HepG2 (cell line): ENCODE data around the gene ABCC5. TPM values are rescaled to one million over a fixed set of nuclear protein-coding genes. Genes with fewer than 3 reads are reported as not detected.

Experiments used
- BRD4 ChIP-seq: sonication (generic); formaldehyde crosslinking; IDR thresholded peaks from 2 replicates; pipeline ENCODE4 v1.4.0; 2020; ENCODE audit warnings: missing genetic modification reagents
- CCAR2 ChIP-seq: fragments of 200-400 bp; formaldehyde crosslinking; optimal IDR thresholded peaks from 2 replicates; pipeline ENCODE3; 2018; ENCODE audit warnings: low read depth, mild to moderate bottlenecking, low read length, moderate library complexity
- GZF1 ChIP-seq: sonication (generic); formaldehyde crosslinking; IDR thresholded peaks from 2 replicates; pipeline ENCODE4 v1.5.1; 2020; ENCODE audit warnings: mild to moderate bottlenecking, missing genetic modification reagents
- KDM4B ChIP-seq: sonication (generic); formaldehyde crosslinking; IDR thresholded peaks from 2 replicates; pipeline ENCODE4 v1.4.0; 2020; ENCODE audit warnings: missing genetic modification reagents
- MAZ ChIP-seq, 2 experiments: sonication (generic) in 1 of 2; formaldehyde crosslinking in 1 of 2; IDR thresholded peaks; 2 replicates each; pipeline versions ENCODE4 v1.5.0 to v1.6.1; 2012 to 2020; ENCODE audit warnings: low read depth in 2 of 2, mild to moderate bottlenecking in 2 of 2, borderline replicate concordance in 1 of 2, improper control_type of control experiment in 1 of 2, low read length in 1 of 2, missing genetic modification reagents in 1 of 2, moderate library complexity in 1 of 2
- MED1 ChIP-seq: sonication (generic); formaldehyde crosslinking; IDR thresholded peaks from 2 replicates; pipeline ENCODE4 v1.4.0; 2020; ENCODE audit warnings: missing genetic modification reagents
- REPIN1 ChIP-seq: sonication (generic); formaldehyde crosslinking; IDR thresholded peaks from 2 replicates; pipeline ENCODE4 v1.8.0; 2022; ENCODE audit warnings: missing genetic modification reagents, low read depth, mild to moderate bottlenecking, borderline replicate concordance
- SP5 ChIP-seq: IDR thresholded peaks from 2 replicates; pipeline ENCODE4 v1.6.1; 2016; ENCODE audit warnings: low read depth, borderline replicate concordance
- TBP ChIP-seq: sonication (generic); formaldehyde crosslinking; IDR thresholded peaks from 2 replicates; pipeline ENCODE4 v1.5.0; 2020; ENCODE audit warnings: missing genetic modification reagents
- TBX2 ChIP-seq: sonication (generic); formaldehyde crosslinking; IDR thresholded peaks from 2 replicates; pipeline ENCODE4 v1.5.0; 2020; ENCODE audit warnings: missing genetic modification reagents, mild to moderate bottlenecking, borderline replicate concordance
- ZMYM4 ChIP-seq: sonication (generic); formaldehyde crosslinking; IDR thresholded peaks from 2 replicates; pipeline ENCODE4 v1.8.1; 2023; ENCODE audit warnings: mild to moderate bottlenecking, missing genetic modification reagents
- ZNF777 ChIP-seq: sonication (generic); formaldehyde crosslinking; IDR thresholded peaks from 2 replicates; pipeline ENCODE4 v1.4.0; 2020; ENCODE audit warnings: missing genetic modification reagents
- polyA plus RNA-seq, 8 experiments: library from polyadenylated mRNA; depleted of rRNA in 3 of 8; stranded (reverse) in 7 of 8; unstranded in 1 of 8; fragments of >200 nt; fragmentation: Illumina TruSeq in 4 of 8; extraction: Trizol in 4 of 8; gene quantifications; 2 replicates each; pipeline versions ENCODE4 v1.2.1 to v1.2.3, GENCODE V29; 2011 to 2016; ENCODE audit warnings: low read depth in 4 of 8, missing spikeins in 1 of 8, mixed read lengths in 1 of 8; ENCODE audit not compliant: insufficient read depth in 1 of 8
- total RNA-seq, 5 experiments: library from RNA; depleted of rRNA; stranded (reverse); fragments of >200 nt; fragmentation: Illumina TruSeq; extraction: Trizol; gene quantifications; 2 replicates each; pipeline ENCODE4 v1.2.3, GENCODE V29; 2016; ENCODE audit warnings: low read depth in 1 of 5
- TF ChIP-seq, protein P1 (sequence below): sonication (generic); formaldehyde crosslinking; IDR thresholded peaks from 2 replicates; pipeline ENCODE4 v1.5.0; 2020; ENCODE audit warnings: mild to moderate bottlenecking, missing genetic modification reagents, borderline replicate concordance
- TF ChIP-seq, protein P2 (sequence below): sonication (generic); formaldehyde crosslinking; conservative IDR thresholded peaks from 2 replicates; pipeline ENCODE4 v1.4.0; 2020; ENCODE audit warnings: mild to moderate bottlenecking, missing genetic modification reagents, moderate library complexity
- TF ChIP-seq, protein P3 (sequence below): sonication (generic); formaldehyde crosslinking; IDR thresholded peaks from 2 replicates; pipeline ENCODE4 v1.8.0; 2022; ENCODE audit warnings: mild to moderate bottlenecking, missing genetic modification reagents; ENCODE audit not compliant: insufficient replicate concordance
- TF ChIP-seq, protein P4 (sequence below): IDR thresholded peaks from 2 replicates; pipeline ENCODE4 v1.6.1; 2016; ENCODE audit warnings: low read depth

The ABCC5 gene
- total and polyA plus RNA-seq, 2 of the 13 experiments (the other 11 are each of a cell fraction or from before 2014, with no cell fraction given), result 12.5 to 12.7 TPM

DNA sequence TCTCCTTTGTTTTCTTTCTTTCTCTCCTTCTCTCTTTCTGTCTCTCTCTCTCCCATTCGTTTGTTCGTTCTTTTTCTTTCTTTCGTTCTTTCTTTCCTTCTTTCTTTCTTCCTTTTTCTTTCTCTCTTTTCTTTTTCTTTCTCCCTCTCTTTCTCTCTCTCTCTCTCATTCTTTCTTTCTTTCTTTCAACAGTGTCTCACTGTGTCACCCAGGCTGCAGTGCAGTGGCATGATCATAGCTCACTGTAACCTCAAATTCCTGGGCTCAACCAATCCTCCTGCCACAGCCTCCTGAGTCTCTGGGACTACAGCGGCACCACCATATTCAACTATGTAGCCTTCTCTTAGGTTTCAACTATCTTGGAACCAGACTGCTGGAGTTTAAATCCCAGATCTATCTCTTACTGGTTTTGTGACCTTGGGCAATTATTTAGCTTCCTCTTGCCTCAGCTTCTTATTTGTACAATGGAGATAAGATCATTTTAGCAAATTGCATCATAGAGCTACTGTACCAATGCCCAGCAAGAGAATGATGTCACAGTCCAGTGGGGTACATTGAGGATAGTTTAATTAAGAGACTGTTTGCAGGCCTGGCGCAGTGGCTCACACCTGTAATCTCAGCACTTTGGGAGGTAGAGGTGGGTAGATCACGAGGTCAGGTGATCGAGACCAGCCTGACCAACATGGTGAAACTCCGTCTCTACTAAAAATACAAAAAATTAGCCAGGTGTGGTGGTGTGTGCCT, 105.7 kb downstream of the ABCC5 start (continued):
- TF ChIP-seq, protein P1, sequence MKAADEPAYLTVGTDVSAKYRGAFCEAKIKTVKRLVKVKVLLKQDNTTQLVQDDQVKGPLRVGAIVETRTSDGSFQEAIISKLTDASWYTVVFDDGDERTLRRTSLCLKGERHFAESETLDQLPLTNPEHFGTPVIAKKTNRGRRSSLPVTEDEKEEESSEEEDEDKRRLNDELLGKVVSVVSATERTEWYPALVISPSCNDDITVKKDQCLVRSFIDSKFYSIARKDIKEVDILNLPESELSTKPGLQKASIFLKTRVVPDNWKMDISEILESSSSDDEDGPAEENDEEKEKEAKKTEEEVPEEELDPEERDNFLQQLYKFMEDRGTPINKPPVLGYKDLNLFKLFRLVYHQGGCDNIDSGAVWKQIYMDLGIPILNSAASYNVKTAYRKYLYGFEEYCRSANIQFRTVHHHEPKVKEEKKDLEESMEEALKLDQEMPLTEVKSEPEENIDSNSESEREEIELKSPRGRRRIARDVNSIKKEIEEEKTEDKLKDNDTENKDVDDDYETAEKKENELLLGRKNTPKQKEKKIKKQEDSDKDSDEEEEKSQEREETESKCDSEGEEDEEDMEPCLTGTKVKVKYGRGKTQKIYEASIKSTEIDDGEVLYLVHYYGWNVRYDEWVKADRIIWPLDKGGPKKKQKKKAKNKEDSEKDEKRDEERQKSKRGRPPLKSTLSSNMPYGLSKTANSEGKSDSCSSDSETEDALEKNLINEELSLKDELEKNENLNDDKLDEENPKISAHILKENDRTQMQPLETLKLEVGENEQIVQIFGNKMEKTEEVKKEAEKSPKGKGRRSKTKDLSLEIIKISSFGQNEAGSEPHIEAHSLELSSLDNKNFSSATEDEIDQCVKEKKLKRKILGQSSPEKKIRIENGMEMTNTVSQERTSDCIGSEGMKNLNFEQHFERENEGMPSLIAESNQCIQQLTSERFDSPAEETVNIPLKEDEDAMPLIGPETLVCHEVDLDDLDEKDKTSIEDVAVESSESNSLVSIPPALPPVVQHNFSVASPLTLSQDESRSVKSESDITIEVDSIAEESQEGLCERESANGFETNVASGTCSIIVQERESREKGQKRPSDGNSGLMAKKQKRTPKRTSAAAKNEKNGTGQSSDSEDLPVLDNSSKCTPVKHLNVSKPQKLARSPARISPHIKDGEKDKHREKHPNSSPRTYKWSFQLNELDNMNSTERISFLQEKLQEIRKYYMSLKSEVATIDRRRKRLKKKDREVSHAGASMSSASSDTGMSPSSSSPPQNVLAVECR (CRISPR knock-in tag), result peak; percentile 34; the same call in 1 of the 2 replicates
- no peak for TF ChIP-seq KDM4B (CRISPR knock-in tag)
- TF ChIP-seq, protein P2, sequence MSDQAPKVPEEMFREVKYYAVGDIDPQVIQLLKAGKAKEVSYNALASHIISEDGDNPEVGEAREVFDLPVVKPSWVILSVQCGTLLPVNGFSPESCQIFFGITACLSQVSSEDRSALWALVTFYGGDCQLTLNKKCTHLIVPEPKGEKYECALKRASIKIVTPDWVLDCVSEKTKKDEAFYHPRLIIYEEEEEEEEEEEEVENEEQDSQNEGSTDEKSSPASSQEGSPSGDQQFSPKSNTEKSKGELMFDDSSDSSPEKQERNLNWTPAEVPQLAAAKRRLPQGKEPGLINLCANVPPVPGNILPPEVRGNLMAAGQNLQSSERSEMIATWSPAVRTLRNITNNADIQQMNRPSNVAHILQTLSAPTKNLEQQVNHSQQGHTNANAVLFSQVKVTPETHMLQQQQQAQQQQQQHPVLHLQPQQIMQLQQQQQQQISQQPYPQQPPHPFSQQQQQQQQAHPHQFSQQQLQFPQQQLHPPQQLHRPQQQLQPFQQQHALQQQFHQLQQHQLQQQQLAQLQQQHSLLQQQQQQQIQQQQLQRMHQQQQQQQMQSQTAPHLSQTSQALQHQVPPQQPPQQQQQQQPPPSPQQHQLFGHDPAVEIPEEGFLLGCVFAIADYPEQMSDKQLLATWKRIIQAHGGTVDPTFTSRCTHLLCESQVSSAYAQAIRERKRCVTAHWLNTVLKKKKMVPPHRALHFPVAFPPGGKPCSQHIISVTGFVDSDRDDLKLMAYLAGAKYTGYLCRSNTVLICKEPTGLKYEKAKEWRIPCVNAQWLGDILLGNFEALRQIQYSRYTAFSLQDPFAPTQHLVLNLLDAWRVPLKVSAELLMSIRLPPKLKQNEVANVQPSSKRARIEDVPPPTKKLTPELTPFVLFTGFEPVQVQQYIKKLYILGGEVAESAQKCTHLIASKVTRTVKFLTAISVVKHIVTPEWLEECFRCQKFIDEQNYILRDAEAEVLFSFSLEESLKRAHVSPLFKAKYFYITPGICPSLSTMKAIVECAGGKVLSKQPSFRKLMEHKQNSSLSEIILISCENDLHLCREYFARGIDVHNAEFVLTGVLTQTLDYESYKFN (CRISPR knock-in tag), result peak; percentile 79
- no peak for TF ChIP-seq CCAR2
- TF ChIP-seq REPIN1, result peak; percentile 58; the same call in 1 of the 2 replicates
- TF ChIP-seq MAZ (IDR thresholded peaks at IDR 0.05; ENCODE audit: borderline replicate concordance, low read depth, low read length), result no peak
- TF ChIP-seq MAZ (CRISPR knock-in tag; IDR thresholded peaks at IDR 0.05; ENCODE audit: low read depth), result peak; percentile 70; the same call in 1 of the 2 replicates
- no peak for TF ChIP-seq TBP
- TF ChIP-seq MED1 (CRISPR knock-in tag), result peak; percentile 45
- no peak for TF ChIP-seq ZNF777 (CRISPR knock-in tag)
- no peak for TF ChIP-seq GZF1 (CRISPR knock-in tag)
- TF ChIP-seq SP5, result peak; percentile 45; the same call in 1 of the 2 replicates
- no peak for TF ChIP-seq BRD4
- TF ChIP-seq, protein P3, sequence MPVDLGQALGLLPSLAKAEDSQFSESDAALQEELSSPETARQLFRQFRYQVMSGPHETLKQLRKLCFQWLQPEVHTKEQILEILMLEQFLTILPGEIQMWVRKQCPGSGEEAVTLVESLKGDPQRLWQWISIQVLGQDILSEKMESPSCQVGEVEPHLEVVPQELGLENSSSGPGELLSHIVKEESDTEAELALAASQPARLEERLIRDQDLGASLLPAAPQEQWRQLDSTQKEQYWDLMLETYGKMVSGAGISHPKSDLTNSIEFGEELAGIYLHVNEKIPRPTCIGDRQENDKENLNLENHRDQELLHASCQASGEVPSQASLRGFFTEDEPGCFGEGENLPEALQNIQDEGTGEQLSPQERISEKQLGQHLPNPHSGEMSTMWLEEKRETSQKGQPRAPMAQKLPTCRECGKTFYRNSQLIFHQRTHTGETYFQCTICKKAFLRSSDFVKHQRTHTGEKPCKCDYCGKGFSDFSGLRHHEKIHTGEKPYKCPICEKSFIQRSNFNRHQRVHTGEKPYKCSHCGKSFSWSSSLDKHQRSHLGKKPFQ, result peak; percentile 83
- peak; percentile 61; the same call in 1 of the 2 replicates for TF ChIP-seq ZMYM4 (CRISPR knock-in tag)
- TF ChIP-seq, protein P4, sequence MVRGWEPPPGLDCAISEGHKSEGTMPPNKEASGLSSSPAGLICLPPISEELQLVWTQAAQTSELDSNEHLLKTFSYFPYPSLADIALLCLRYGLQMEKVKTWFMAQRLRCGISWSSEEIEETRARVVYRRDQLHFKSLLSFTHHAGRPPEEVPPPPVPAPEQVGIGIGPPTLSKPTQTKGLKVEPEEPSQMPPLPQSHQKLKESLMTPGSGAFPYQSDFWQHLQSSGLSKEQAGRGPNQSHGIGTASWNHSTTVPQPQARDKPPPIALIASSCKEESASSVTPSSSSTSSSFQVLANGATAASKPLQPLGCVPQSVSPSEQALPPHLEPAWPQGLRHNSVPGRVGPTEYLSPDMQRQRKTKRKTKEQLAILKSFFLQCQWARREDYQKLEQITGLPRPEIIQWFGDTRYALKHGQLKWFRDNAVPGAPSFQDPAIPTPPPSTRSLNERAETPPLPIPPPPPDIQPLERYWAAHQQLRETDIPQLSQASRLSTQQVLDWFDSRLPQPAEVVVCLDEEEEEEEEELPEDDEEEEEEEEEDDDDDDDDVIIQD, result no peak
- peak; percentile 83 for TF ChIP-seq TBX2 (CRISPR knock-in tag)
